HepG2 (cell line): ENCODE data around the gene TNNT3. TPM values are rescaled to one million over a fixed set of nuclear protein-coding genes. Genes with fewer than 3 reads are reported as not detected.

Source experiments
- ATAC-seq: fragments of 200-7000 bp; cut with Tn5 transposase; 3 replicates; pipeline ENCODE4 v1.9.1; 2020; ENCODE audit warnings: mild to moderate bottlenecking, moderate library complexity
- BruUV-seq: library from RNA; stranded (reverse); fragments of 400-500 nt; replicated peaks from 2 replicates; lab custom pipeline; 2021; lab: Mats Ljungman, UMichigan
- CTCF ChIA-PET: fragments of 300-600 bp; formaldehyde crosslinking; extraction: SDS; loops from one replicate; lab custom pipeline; 2021; ENCODE audit warnings: low total read pairs, inconsistent platforms, low intra/inter-chr PET ratio; lab: Yijun Ruan, JAX
- POLR2A ChIA-PET: fragments of 350-600 bp; sonication (Branson Sonifier 250); formaldehyde crosslinking; loops from one replicate; lab custom pipeline; 2020; ENCODE audit warnings: antibody characterized with exemption, inconsistent platforms; lab: Yijun Ruan, JAX
- DNase-seq: peaks from one replicate; pipeline ENCODE4 v3.0.0-alpha.2; 2015; ENCODE audit warnings: low spot score
- FAIRE-seq: peaks from 3 replicates; lab custom pipeline; 2011; peaks lifted over from hg19 to GRCh38; lab: Jason Lieb, UNC
- H2AFZ ChIP-seq: one replicate; pipeline ENCODE4 v1.6.1; 2011; ENCODE audit warnings: low read length, inconsistent platforms
- H3K27ac ChIP-seq: fragments of 300-600 bp; 3 replicates; pipeline ENCODE4 v1.8.0; 2011; ENCODE audit warnings: mixed run types, mild to moderate bottlenecking, mixed read lengths, low read length, inconsistent platforms; ENCODE audit not compliant: insufficient read depth; ENCODE audit errors: extremely low read length
- H3K27me3 ChIP-seq, 2 experiments: fragments of 200-600 bp in 1 of 2; 2 replicates in 1 of 2; 3 replicates in 1 of 2; pipeline versions ENCODE4 v1.6.0 to v1.8.0; 2011; ENCODE audit warnings: low read length in 2 of 2, mild to moderate bottlenecking in 2 of 2, moderate library complexity in 2 of 2, inconsistent platforms in 1 of 2; ENCODE audit not compliant: insufficient read depth in 2 of 2, control insufficient read depth in 1 of 2
- H3K36me3 ChIP-seq, 2 experiments: fragments of 200-600 bp in 1 of 2; replicated peaks in 1 of 2; 2 replicates in 1 of 2; 3 replicates in 1 of 2; pipeline versions ENCODE4 v1.5.1 to v1.8.0; 2011; ENCODE audit warnings: low read length in 2 of 2, inconsistent platforms in 1 of 2; ENCODE audit not compliant: insufficient read depth in 2 of 2, control insufficient read depth in 1 of 2
- H3K4me1 ChIP-seq: 2 replicates; pipeline ENCODE4 v1.5.1; 2012; ENCODE audit warnings: low read length, inconsistent platforms; ENCODE audit not compliant: insufficient read depth
- H3K4me2 ChIP-seq: 2 replicates; pipeline ENCODE4 v1.6.0; 2011; ENCODE audit warnings: low read depth, low read length, inconsistent platforms
- H3K4me3 ChIP-seq, 3 experiments: fragments of 200-600 bp in 1 of 3; sonication (generic), shearing (Covaris generic) in 1 of 3; replicated peaks in 1 of 3; 2 replicates each; pipeline ENCODE4 v1.5.1; 2011 to 2016; ENCODE audit warnings: low read length in 3 of 3, inconsistent platforms in 2 of 3, low read depth in 2 of 3, mild to moderate bottlenecking in 2 of 3, control low read depth in 1 of 3, mixed read lengths in 1 of 3; ENCODE audit not compliant: insufficient read depth in 1 of 3
- H3K79me2 ChIP-seq: one replicate; pipeline ENCODE4 v1.6.1; 2011; ENCODE audit warnings: low read length, inconsistent platforms; ENCODE audit not compliant: insufficient read depth
- H3K9ac ChIP-seq: 2 replicates; pipeline ENCODE4 v1.6.0; 2011; ENCODE audit warnings: mild to moderate bottlenecking, low read depth, low read length, inconsistent platforms; ENCODE audit not compliant: insufficient read depth
- H3K9me3 ChIP-seq: 2 replicates; pipeline ENCODE4 v1.5.1; 2012; ENCODE audit warnings: mild to moderate bottlenecking, low read length
- H4K20me1 ChIP-seq: 2 replicates; pipeline ENCODE4 v1.6.0; 2011; ENCODE audit warnings: inconsistent platforms, mild to moderate bottlenecking, low read length, moderate library complexity; ENCODE audit not compliant: insufficient read depth
- EEA1 ChIP-seq: sonication (generic); formaldehyde crosslinking; IDR thresholded peaks from 2 replicates; pipeline ENCODE4 v1.5.1; 2020; ENCODE audit warnings: mild to moderate bottlenecking, missing genetic modification reagents, borderline replicate concordance
- HNF4A ChIP-seq: sonication (generic); formaldehyde crosslinking; IDR thresholded peaks from 2 replicates; pipeline ENCODE4 v1.4.0; 2020; ENCODE audit warnings: missing genetic modification reagents
- TOE1 ChIP-seq: sonication (generic); formaldehyde crosslinking; IDR thresholded peaks from 2 replicates; pipeline ENCODE4 v1.4.0; 2020; ENCODE audit warnings: mild to moderate bottlenecking, missing genetic modification reagents
- ZBTB7A ChIP-seq: sonication (generic); formaldehyde crosslinking; IDR thresholded peaks from 2 replicates; pipeline ENCODE4 v1.8.0; 2022; ENCODE audit warnings: mild to moderate bottlenecking, missing genetic modification reagents
- ZNF607 ChIP-seq: sonication (generic); formaldehyde crosslinking; IDR thresholded peaks from 2 replicates; pipeline ENCODE4 v1.5.1; 2020; ENCODE audit warnings: missing genetic modification reagents, mild to moderate bottlenecking, borderline replicate concordance
- WGBS: methylation state at CpG from one replicate; pipeline ENCODE4 v1.1.6; 2017; ENCODE audit warnings: low lambda C conversion rate; 5-methylcytosine and 5-hydroxymethylcytosine counted together
- in situ Hi-C: cut with HindIII; loops from 2 replicates; pipeline ENCODE4 v1.10.0; 2017; ENCODE audit warnings: low pct_unique_long_range_greater_than_20kb; ENCODE audit not compliant: extremely low pct_ligation_motif_present
- intact Hi-C: fragments of 100-400 bp; cut with micrococcal nuclease; formaldehyde crosslinking; loops from one replicate; pipeline ENCODE4 v1.10.0; 2022; ENCODE audit not compliant: unreplicated experiment
- polyA plus RNA-seq, 8 experiments: library from polyadenylated mRNA; depleted of rRNA in 3 of 8; stranded (reverse) in 7 of 8; unstranded in 1 of 8; fragments of >200 nt; fragmentation: Illumina TruSeq in 4 of 8; extraction: Trizol in 4 of 8; gene quantifications; 2 replicates each; pipeline versions ENCODE4 v1.2.1 to v1.2.3, GENCODE V29; 2011 to 2016; ENCODE audit warnings: low read depth in 4 of 8, missing spikeins in 1 of 8, mixed read lengths in 1 of 8; ENCODE audit not compliant: insufficient read depth in 1 of 8
- total RNA-seq, 5 experiments: library from RNA; depleted of rRNA; stranded (reverse); fragments of >200 nt; fragmentation: Illumina TruSeq; extraction: Trizol; gene quantifications; 2 replicates each; pipeline ENCODE4 v1.2.3, GENCODE V29; 2016; ENCODE audit warnings: low read depth in 1 of 5
- TF ChIP-seq, protein P1 (sequence below): sonication (generic); formaldehyde crosslinking; IDR thresholded peaks from 2 replicates; pipeline ENCODE4 v1.5.1; 2020; ENCODE audit warnings: mild to moderate bottlenecking, missing genetic modification reagents, moderate library complexity

Gene TNNT3
- total and polyA plus RNA-seq, 2 of the 13 experiments (the other 11 are each of a cell fraction or from before 2014, with no cell fraction given), result not detected

DNA sequence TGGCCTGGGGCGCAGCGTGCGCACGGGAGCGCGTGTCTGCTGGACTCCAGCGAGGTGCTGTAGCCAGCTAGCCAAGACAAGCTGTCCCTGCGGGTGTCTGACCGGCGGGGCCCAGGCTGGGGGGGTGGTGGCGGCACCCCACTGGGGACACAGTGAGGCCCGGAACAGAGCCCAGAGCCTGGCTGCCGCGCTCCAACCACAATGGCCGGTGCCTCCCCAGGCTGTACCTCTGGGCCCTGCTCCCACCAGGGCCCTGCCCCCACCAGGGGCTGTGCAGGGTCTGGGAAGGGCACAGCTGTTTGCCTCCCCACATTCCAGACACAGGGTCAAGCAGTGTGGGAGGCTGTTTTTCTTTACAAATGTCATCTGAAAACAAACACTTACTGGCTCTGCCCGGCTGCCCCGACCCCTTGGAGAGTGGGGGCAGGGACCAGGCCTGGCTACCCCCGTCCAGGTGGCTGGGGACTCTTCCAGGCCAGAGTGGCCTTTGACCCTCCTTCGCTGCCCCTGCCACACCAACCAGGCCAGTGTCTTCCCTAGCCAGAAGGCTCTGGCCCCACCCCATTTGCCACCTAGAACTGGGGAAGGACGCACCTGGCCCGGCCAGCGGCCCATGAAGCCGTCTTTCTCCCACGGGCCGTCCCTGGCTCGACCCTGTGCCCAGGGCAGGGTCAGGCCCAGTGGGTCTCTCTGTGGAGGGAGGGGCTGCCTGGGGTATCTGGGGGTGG is 63.5 kb downstream of the TNNT3 start:
- DNase-seq, result no peak
- no peaks in the 10 kb centered on the region for H3K79me2 ChIP-seq
- ChIA-PET POLR2A (interaction anchor here (1.0 to 26.2 kb wide), 17 partner anchors 4 to 291 kb away, joined by 3 to 720 read pairs (median 6); partner anchors contain the start of genes IGF2 and MRPL23), CTCF (no interaction called here)
- H3K4me2 ChIP-seq, result no peak overlapping the region
- peak; percentile 80 for FAIRE-seq
- no peaks in the 10 kb centered on the region for H4K20me1 ChIP-seq
- no peak overlapping the region for H3K4me3 ChIP-seq
- intact Hi-C loops (no loop called here), in situ Hi-C loops (no loop called here)
- WGBS, result no CpG with 5 or more reads among the region's 26 CpGs
- no peaks in the 10 kb centered on the region for H3K4me1 ChIP-seq
- peak overlapping the region; percentile 55 for H3K27ac ChIP-seq
- TSS peak; percentile 82 for BruUV-seq
- no peaks in the 10 kb centered on the region for H3K27me3 ChIP-seq
- no peak for TF ChIP-seq EEA1 (CRISPR knock-in tag)
- TF ChIP-seq, all 625 proteins: peak for 0
- peak; percentile 57 for ATAC-seq
- Histone ChIP-seq H3K36me3 (no peaks in the 10 kb centered on the region), H3K9me3 (no peaks in the 10 kb centered on the region), H2AFZ (no peak overlapping the region), H3K9ac (no peak overlapping the region)

DNA sequence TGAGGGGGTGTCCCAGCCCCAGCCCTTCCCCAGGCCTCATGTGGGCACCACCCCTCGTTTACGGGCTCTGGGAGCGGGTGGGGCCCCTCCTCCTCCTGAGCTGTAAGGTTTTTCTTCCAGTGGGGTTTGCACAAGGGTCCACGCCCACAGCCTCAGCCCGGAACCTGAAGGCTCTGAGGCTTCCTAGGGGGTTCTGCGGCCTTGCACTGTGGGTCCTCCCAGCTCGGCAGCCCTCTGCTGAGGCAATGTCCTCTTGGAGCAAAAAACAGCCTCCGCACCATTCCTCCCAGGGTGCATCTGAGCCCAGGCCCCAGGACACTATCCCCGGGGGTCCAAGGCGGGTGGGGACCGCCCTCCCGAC is 64.1 kb downstream of the TNNT3 start:
- Histone ChIP-seq H3K27ac (peak overlapping the region; percentile 48), H3K4me1 (no peaks in the 10 kb centered on the region), H2AFZ (no peak overlapping the region), H3K4me3 (no peak overlapping the region), H3K9ac (0 out of 2 replicates have a peak overlapping the region, but pooled peaks have one; percentile 39), H3K27me3 (no peaks in the 10 kb centered on the region), H3K36me3 (no peaks in the 10 kb centered on the region), H3K9me3 (no peaks in the 10 kb centered on the region), H3K79me2 (no peaks in the 10 kb centered on the region), H4K20me1 (no peaks in the 10 kb centered on the region), H3K4me2 (0 out of 2 replicates have a peak overlapping the region, but pooled peaks have one; percentile 18)
- ChIA-PET POLR2A (interaction anchor here (1.1 to 26.2 kb wide), 10 partner anchors 3 to 292 kb away, joined by 3 to 720 read pairs (median 28); partner anchors contain the start of genes IGF2 and MRPL23), CTCF (no interaction called here)
- in situ Hi-C loops, result no loop called here
- no peak for FAIRE-seq
- no CpG with 5 or more reads among the region's 12 CpGs for WGBS
- TF ChIP-seq ZBTB7A (CRISPR knock-in tag), result 0 out of 2 replicates have a peak, but pooled peaks have one; percentile 14
- TF ChIP-seq HNF4A, result no peak
- TF ChIP-seq ZNF607, result no peak
- TF ChIP-seq, protein P1, sequence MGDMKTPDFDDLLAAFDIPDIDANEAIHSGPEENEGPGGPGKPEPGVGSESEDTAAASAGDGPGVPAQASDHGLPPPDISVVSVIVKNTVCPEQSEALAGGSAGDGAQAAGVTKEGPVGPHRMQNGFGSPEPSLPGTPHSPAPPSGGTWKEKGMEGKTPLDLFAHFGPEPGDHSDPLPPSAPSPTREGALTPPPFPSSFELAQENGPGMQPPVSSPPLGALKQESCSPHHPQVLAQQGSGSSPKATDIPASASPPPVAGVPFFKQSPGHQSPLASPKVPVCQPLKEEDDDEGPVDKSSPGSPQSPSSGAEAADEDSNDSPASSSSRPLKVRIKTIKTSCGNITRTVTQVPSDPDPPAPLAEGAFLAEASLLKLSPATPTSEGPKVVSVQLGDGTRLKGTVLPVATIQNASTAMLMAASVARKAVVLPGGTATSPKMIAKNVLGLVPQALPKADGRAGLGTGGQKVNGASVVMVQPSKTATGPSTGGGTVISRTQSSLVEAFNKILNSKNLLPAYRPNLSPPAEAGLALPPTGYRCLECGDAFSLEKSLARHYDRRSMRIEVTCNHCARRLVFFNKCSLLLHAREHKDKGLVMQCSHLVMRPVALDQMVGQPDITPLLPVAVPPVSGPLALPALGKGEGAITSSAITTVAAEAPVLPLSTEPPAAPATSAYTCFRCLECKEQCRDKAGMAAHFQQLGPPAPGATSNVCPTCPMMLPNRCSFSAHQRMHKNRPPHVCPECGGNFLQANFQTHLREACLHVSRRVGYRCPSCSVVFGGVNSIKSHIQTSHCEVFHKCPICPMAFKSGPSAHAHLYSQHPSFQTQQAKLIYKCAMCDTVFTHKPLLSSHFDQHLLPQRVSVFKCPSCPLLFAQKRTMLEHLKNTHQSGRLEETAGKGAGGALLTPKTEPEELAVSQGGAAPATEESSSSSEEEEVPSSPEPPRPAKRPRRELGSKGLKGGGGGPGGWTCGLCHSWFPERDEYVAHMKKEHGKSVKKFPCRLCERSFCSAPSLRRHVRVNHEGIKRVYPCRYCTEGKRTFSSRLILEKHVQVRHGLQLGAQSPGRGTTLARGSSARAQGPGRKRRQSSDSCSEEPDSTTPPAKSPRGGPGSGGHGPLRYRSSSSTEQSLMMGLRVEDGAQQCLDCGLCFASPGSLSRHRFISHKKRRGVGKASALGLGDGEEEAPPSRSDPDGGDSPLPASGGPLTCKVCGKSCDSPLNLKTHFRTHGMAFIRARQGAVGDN (CRISPR knock-in tag), result peak; percentile 56; the same call in 1 of the 2 replicates
- TF ChIP-seq TOE1 (CRISPR knock-in tag), result no peak
- intact Hi-C loops, result no loop called here
- no peak for ATAC-seq
- BruUV-seq, result no TSS peak
- no peak for DNase-seq
